GM12892 (cell line): ENCODE measurements around the gene RITA1.

Source experiments
- POLR2A ChIP-seq: IDR thresholded peaks from 2 replicates; pipeline ENCODE4 v1.6.1; 2011; ENCODE audit warnings: low read depth, low read length, control low read depth
- POLR2AphosphoS5 ChIP-seq: IDR thresholded peaks from 2 replicates; pipeline ENCODE4 v1.6.1; 2011; ENCODE audit warnings: low read depth, low read length, control low read depth
- TAF1 ChIP-seq: IDR thresholded peaks from 2 replicates; pipeline ENCODE4 v1.6.1; 2011; ENCODE audit warnings: low read depth, mild to moderate bottlenecking, control low read depth, low read length, borderline replicate concordance

DNA sequence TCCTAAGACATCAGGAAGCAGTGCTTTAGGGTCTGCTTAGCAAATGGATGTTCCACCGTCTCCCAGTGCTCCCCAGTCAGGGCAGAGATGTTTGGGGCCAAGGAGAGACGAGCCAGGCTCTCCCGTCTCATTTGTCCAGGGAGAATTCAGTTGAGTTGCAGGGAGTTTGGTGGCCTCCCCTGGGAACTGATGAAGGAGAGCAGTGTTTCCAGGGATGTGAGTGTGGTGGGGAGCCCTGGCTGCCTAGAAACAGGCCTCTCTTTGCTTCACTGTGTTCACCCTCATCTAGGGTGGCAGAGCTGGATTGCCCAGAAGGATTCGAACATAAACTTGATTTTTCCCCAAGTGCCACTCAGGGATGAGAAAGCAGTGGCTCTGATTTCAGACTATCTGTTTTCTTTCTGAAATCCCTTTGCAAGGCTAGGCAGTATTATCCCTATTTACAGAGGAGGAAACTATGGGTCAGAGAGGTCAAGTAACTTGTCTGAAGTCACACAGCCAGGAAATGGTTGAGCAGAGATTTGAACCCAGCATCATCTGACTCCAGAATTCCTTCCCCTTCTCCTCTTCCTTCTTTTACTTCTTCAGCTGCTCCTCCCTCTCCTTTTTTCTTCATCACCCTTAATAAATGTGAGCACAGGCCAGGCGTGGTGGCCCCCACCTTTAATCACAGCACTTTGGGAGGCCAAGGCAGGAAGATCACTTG is 42.3 kb downstream of the RITA1 start:
- no peak for TF ChIP-seq POLR2AphosphoS5
- TF ChIP-seq POLR2A = no peak
- TF ChIP-seq TAF1 = no peak
